ENCODE results near the gene PRR15L.
"Not testable (repeated sequence)": the region's sequence is repeated elsewhere in the genome, so short reads cannot be mapped to it uniquely, and the experiment has no call there.

PRR15L gene, protein sequence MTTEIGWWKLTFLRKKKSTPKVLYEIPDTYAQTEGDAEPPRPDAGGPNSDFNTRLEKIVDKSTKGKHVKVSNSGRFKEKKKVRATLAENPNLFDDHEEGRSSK

DNA sequence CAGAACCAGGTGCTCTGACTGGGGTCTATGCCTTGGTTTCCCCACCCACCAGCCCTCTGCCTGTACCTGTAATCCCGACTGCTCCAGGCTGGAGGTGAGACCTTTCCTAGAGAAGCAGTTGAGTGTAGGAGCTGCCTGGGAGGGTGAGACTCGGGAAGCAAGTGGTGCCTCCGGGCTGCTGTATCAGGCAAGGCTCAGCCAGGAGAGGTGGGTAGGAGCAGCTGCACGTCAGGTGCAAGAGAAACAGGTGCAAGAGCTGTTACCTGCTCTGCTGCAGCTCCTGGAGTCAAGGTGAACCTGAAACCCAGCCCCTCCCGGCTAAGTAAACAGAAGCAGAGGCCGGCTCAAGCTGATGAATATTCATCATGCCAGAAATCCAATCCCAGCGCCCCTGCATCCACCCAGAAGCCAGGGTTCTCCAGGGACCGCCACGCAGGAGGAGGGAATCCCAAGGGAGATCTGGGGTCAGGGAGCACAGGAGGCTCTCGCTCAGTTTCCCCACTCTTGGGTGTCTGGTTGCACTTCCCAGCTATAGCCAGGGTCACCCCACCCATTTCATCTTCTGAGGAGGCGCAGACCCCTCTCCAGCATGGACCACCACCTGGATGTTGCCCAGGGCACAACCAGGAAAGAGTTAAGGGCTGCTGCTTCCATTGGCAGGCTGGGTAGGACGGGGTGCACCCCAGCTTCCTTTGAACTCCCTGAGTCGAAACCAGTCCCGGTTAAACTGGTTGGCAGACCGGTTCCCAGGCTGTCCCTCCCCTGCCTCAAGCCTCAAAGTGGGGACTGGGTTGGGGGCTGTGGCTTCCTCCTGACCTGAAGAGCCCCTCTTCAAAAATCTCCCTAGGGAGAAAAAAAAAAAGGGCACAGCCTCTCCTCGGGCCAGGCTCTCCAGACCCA is at the start of gene PRR15L:
Gene PRR15L, minus strand, starts transcription at position 293 of the 900 bp plus-strand sequence. CDS start 4,649 bp downstream, outside the sequence.
- Mint-ChIP-seq H3K9me3 (no peaks in the 10 kb centered on the region), H3K4me1 (no peaks in the 10 kb centered on the region), H3K4me3 (no peak within 1 kb of the TSS), H3K36me3 (peaks cover 12% of the 10 kb centered on the region), H3K27me3 (no peaks in the 10 kb centered on the region), H3K27ac (no peak within 1 kb of the TSS)
- ATAC-seq: no peak

DNA sequence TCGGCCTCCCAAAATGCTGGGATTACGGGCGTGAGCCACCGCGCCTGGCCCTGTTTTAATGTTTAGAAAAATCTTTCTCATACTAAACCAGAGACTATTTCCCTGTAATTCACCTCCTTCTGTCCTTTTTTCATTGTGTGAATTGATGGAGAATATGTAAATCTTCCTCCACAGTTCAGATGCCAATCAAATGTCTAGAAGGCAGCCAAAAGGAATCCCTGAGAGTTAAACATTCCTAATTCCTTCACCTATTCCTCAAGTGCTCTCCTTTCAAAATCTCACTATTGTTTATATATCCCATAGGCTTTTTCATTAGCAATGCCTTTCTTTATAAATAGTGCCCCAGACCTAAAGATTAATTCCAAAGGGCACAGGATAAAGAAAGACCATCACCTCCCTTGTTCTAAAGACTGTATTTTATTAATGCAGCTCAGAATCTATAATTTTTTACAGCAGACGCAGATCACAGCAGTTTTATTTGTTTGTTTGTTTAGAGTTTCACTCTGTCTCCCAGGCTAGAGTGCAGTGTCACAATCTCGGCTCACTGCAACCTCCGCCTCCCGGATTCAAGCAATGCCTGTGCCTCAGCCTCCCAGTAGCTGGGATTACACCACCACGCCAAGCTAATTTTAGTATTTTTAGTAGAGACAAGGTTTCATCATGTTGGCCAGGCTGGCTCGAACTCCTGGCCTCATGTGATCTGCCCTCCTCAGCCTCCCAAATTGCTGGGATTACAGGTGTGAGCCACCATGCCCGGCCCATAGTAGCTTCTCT is 49.4 kb upstream of the PRR15L start:
- Mint-ChIP-seq H3K27me3 (peaks cover 18% of the 10 kb centered on the region), H3K4me1 (peaks cover 34% of the 10 kb centered on the region), H3K27ac (no peak overlapping the region), H3K9me3 (no peaks in the 10 kb centered on the region), H3K4me3 (no peak overlapping the region), H3K36me3 (no peaks in the 10 kb centered on the region)
- no peak for ATAC-seq

DNA sequence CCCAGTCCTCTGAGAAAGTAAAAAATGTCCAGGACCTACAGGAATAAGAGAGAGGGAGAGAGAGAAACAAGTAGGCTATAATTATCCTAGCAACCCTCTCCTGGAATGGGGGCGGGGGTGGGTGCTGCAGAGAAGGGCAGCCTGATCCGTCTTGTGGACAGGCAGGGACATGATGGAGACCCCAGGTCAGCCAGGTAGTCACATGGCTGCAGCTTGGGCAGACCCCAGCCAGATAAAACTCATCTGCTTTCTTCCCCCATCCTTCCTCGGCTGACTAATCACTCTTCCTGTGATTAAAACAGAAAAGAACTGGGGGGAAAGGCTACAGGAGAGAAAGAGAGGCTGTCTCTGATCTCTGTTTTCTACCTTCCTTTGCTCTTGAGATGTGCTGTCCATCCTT is 47.3 kb upstream of the PRR15L start:
- Mint-ChIP-seq H3K27me3 (peaks cover 15% of the 10 kb centered on the region), H3K27ac (no peak overlapping the region), H3K4me1 (peaks cover 23% of the 10 kb centered on the region), H3K36me3 (no peaks in the 10 kb centered on the region), H3K4me3 (no peak overlapping the region), H3K9me3 (no peaks in the 10 kb centered on the region)
- ATAC-seq: no peak

DNA sequence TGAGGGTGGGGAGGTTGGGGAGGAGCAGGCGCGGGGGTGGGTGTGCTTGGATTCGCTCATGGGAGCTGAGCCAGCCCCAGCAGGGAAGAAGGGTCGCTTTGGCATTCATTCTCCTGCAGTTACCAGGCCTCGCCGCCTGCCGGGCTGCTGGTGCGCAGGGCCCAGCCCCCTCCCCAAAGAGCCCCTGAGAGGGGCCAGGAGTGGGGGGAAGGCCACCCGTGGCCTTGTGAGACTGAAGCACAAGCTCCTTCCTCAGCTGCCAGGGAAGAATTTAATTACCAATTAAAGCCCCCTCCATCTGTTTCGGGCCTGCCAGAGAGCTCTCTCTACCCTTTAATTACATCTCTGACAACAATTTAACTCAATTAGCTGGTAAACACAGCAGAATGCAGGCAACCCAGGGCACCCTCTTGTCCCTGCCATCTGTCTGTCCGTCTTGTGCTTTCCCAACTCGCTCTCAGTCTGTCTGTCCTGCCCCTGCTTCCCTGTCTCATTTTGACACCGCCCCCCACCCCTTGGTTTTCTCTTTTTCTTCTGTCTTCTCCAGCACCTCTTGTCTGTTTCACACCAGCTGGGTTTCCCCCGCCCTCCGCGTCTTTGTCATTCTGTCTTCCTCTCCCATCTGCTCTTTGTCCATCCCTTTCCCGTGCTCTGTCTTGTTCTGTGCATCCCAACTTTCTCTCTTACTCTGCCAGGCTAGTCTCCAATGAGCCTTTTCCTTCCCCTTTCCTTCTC is 45.9 kb upstream of the PRR15L start:
- Mint-ChIP-seq H3K36me3 (no peaks in the 10 kb centered on the region), H3K27ac (peak overlapping the region; percentile 8), H3K4me1 (peaks cover 23% of the 10 kb centered on the region), H3K9me3 (no peaks in the 10 kb centered on the region), H3K27me3 (peaks cover 8% of the 10 kb centered on the region), H3K4me3 (no peak overlapping the region)
- no peak for ATAC-seq

DNA sequence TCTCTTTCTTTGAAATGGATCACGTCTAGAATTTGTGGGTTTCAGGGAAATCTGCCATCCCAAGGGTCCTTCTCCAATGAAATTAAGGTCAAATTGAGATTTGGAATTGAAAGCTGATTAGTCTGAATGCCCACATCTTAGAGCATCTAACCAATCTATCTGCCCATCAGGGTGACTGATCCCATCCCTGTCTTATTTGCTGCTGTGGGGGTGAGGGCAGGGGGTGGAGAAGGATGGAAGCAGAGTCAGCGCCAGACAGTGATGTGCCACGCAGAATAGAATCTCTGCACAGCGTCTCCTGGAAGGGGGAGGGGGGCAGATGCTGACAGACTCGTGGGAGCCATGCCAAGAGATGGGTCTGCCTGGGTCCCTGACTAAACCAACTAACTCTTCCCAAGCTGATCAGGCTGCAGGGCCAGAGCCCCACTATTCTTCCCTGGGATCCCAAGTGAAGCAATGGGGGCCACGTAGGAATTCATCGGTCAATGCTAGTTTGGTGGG is 45.3 kb upstream of the PRR15L start:
- Mint-ChIP-seq H3K27ac (peak overlapping the region; percentile 55), H3K36me3 (no peaks in the 10 kb centered on the region), H3K4me1 (peaks cover 23% of the 10 kb centered on the region), H3K27me3 (peaks cover 9% of the 10 kb centered on the region), H3K9me3 (no peaks in the 10 kb centered on the region), H3K4me3 (no peak overlapping the region)
- no peak for ATAC-seq

DNA sequence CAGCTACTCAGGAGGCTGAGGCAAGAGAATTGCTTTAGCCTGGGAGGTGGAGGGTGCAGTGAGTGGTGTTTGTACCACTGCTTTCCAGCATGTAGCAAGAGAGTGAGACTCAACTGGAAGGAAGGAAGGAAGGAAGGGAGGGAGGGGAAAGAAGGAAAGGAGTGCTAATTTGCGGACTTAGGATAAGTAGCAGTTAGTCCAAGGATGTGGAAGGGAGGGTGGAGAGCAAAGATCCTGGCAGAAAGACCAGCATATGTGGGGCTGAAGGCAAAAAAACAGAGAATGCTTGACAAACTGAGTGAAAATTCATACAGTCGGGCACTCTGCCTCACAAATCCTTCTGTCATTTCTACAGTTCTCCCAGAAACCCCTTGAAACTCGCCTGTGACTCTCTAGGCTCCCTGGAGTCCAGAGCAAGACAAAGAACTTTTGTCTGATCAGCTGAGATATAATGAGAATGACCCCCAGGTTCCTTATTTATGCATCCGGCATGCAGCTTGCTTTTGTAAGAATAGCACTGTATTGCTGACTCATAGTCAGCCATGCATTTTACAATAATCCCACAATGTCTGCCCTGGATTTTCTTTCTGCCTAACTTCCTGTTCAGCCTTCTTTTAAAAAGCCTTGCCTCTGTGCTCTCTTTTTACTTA is 44.7 kb upstream of the PRR15L start:
- peak; percentile 80 for ATAC-seq
- Mint-ChIP-seq H3K4me3 (no peak overlapping the region), H3K4me1 (peaks cover 23% of the 10 kb centered on the region), H3K36me3 (no peaks in the 10 kb centered on the region), H3K27ac (peak overlapping the region; percentile 55), H3K9me3 (no peaks in the 10 kb centered on the region), H3K27me3 (peaks cover 14% of the 10 kb centered on the region)

DNA sequence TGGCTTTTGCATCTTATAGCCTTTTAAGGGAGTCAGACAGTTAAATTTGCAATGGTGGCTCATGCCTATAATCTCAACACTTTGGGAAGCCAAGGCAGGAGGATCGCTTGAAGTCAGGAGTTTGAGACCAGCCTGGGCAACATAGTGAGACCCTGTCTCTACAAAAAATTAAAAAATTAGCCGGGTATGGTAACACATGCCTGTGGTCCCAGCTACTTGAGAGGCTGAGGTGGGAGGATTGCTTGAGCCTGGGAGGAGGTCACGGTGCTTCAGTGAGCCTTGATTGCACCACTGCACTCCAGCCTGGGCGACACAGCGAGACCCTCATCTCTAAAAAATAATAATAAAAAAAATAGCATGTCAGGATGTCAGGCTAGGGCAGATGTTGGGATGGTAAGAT is 44.0 kb upstream of the PRR15L start:
- not testable (repeated sequence) for H3K36me3 Mint-ChIP-seq, H3K27me3 Mint-ChIP-seq, H3K4me3 Mint-ChIP-seq, ATAC-seq, H3K9me3 Mint-ChIP-seq, H3K27ac Mint-ChIP-seq
- H3K4me1 Mint-ChIP-seq: peaks cover 23% of the 10 kb centered on the region

DNA sequence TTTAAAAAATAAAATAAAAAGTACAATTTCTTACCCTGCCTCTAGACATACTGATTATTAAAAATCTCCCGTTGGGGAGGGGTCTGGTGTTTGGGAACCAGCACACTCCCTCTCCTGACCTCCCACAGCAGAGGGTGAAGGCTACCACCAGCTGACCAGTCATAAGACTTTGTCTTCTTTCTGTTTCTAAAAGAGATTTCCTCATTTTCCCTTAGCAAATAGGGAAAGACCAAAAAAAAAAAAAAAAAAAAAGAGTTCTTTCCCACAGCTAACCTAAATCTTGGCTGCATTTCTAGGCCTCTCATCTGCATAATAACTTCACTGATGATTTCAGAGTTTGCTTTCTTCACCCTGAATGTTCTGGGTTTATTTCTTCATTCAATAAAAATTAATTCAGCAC is 43.5 kb upstream of the PRR15L start:
- no peaks in the 10 kb centered on the region for H3K36me3 Mint-ChIP-seq
- H3K9me3 Mint-ChIP-seq: no peaks in the 10 kb centered on the region
- no peak overlapping the region for H3K4me3 Mint-ChIP-seq
- no peak overlapping the region for H3K27ac Mint-ChIP-seq
- no peak for ATAC-seq
- H3K27me3 Mint-ChIP-seq: peaks cover 14% of the 10 kb centered on the region
- H3K4me1 Mint-ChIP-seq: peaks cover 23% of the 10 kb centered on the region

DNA sequence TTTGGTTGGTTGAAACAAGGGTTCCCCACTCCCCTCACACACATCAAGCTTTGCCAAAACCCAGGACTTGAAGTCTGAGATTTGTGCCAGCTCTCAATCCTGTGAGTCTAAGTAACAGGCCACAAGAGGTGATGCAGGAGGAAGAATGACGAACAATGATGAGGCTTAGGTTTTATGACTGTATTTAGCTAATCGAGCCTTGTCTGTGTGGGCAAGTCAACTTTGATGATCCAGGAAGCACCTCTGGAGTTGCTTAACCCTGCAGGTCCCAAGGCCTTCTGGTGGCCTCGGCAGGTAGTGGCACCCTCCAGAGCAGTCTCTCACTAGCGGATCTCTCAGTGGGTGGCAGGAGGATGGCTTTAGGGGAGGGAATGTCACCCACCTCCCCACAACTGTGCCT is 41.9 kb upstream of the PRR15L start:
- no peak for ATAC-seq
- peaks cover 20% of the 10 kb centered on the region for H3K4me1 Mint-ChIP-seq
- H3K27me3 Mint-ChIP-seq: peaks cover 16% of the 10 kb centered on the region
- H3K36me3 Mint-ChIP-seq: no peaks in the 10 kb centered on the region
- H3K4me3 Mint-ChIP-seq: no peak overlapping the region
- H3K9me3 Mint-ChIP-seq: no peaks in the 10 kb centered on the region
- no peak overlapping the region for H3K27ac Mint-ChIP-seq

DNA sequence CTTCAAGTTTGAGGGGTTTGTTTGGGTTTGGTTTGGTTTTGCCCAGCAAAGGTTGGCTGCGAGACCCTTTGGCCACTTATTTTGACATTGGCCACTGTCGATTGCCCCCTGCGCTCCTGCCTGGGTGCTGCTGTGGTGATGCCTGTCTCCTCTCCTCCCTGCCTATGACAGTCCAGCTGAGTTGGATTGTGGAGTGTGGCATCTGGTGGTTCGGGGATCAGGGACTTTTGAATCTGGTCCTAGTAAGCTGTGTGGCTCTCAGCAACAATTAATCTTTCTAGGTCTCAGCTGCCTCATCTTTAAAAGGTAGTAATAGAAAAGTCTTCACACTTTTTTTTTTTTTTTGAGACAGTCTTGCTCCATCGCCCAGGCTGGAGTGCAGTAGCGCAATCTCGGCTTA is 40.4 kb upstream of the PRR15L start:
- no peak for ATAC-seq
- Mint-ChIP-seq H3K27me3 (peaks cover 16% of the 10 kb centered on the region), H3K4me3 (no peak overlapping the region), H3K27ac (no peak overlapping the region), H3K36me3 (no peaks in the 10 kb centered on the region), H3K9me3 (no peaks in the 10 kb centered on the region), H3K4me1 (peaks cover 9% of the 10 kb centered on the region)

DNA sequence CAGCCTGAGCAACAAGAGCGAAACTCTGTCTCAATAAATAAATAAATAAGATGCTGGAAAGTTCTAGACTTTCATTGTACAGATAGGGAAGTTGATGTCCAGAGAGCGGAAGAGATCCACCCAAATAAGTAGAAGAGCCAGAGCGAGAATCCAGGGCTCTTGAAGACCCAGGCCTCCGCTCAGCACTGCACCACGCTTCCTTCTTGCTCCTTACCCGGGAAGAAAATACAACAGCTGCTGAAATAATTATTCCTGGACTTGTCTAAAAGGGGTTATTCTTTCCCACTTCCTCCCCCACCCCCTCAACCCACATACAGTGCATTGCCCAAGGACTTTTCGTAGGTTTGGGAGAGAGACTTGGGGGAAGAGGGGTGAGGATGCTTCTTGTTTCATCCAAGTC is 39.9 kb upstream of the PRR15L start:
- Mint-ChIP-seq H3K4me1 (peaks cover 5% of the 10 kb centered on the region), H3K36me3 (no peaks in the 10 kb centered on the region), H3K27me3 (peaks cover 16% of the 10 kb centered on the region), H3K4me3 (no peak overlapping the region), H3K27ac (no peak overlapping the region), H3K9me3 (no peaks in the 10 kb centered on the region)
- no peak for ATAC-seq

DNA sequence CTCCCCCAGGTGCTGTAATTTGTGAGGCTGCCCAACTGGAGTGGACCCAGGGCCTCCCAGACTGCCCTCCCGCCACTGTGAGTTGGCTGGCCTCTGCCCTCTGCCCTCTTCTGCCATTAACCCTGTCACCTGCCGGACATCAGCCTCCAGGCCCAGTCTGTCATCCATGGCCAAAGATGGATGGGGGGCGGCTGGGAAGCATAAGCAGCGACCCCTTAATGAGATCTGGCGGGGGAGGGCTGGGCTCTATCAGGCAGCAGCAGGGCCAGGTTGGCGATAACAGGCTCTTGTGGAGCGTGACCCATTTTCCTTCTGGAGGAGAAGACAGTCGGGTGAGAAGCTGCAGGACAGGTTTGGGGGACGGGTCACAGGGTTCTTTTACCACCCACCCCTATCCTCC is 38.5 kb upstream of the PRR15L start:
- ATAC-seq: no peak
- Mint-ChIP-seq H3K36me3 (no peaks in the 10 kb centered on the region), H3K4me1 (no peaks in the 10 kb centered on the region), H3K9me3 (no peaks in the 10 kb centered on the region), H3K27me3 (peaks cover 16% of the 10 kb centered on the region), H3K27ac (no peak overlapping the region), H3K4me3 (no peak overlapping the region)

DNA sequence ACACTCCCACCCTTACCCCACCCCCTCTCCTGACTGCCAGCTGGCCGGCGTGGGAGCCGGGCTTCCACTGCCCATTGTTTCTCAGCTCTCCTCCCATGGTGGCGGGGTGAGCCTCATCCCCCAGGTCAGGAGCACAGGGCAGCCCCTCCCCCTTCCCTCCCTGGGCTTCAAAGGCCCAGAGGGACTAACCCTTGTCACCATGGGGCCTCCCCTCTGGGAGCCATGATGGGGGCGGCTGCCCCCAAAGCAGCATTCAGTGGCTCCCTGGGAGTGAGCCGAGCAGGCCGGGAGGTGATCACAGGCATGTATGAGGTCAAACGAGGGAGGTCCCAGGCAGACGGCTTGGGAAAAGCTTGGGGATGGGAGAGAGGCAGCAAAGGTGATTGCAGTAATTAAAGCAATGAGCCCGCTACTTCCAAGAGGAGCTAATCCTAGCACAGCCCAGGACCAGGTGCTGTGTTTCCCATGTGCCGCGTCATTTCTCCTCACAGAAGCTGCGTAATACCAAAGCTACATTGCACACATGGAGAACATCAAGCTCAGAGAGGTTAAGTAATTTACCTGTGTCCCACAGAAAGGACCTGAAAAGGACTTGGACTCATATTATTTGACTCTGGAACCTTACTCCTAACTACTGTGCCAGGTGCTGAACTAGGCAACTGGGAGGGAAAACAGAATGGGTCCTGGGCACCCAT is 37.7 kb upstream of the PRR15L start:
- no peak overlapping the region for H3K4me3 Mint-ChIP-seq
- H3K36me3 Mint-ChIP-seq: no peaks in the 10 kb centered on the region
- no peaks in the 10 kb centered on the region for H3K4me1 Mint-ChIP-seq
- peaks cover 16% of the 10 kb centered on the region for H3K27me3 Mint-ChIP-seq
- no peaks in the 10 kb centered on the region for H3K9me3 Mint-ChIP-seq
- no peak for ATAC-seq
- no peak overlapping the region for H3K27ac Mint-ChIP-seq

DNA sequence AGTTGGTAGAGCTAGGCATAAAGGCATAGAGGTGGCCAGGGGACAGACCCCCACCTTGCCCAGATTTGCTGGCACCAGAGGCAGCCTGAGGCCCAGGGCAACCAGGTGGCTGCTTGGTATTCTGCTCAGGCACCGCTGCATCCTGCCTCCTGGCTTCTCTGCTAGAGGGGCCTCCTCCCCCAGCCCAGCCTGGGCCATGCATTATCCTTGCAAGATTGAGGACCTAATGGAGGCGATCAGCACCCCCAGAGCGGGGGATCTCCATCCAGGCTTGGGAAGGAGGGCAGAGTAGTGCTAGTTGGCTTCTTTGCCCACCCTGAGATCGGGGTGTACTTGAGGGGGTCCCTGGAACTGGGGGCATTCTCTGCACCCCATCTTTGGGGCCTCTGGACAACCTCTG is 37.0 kb upstream of the PRR15L start:
- Mint-ChIP-seq H3K4me1 (no peaks in the 10 kb centered on the region), H3K27me3 (peaks cover 16% of the 10 kb centered on the region), H3K36me3 (no peaks in the 10 kb centered on the region), H3K9me3 (no peaks in the 10 kb centered on the region), H3K4me3 (no peak overlapping the region), H3K27ac (no peak overlapping the region)
- no peak for ATAC-seq

All from stimulated activated memory B cell treated with anti-CD40 and anti-IgM and Interleukin-4, amounts not matched to agents 10 μg/mL and 1 μg/mL and 100 μg/mL, for 72 hours (primary cell).